GM21515 (cell line): ENCODE measurements around the gene IGF1.

Experiments used
- ATAC-seq: cut with Tn5 transposase; IDR thresholded peaks from one replicate; pipeline ENCODE4 v1.9.1; 2021; ENCODE audit not compliant: unreplicated experiment

IGF1 gene

DNA sequence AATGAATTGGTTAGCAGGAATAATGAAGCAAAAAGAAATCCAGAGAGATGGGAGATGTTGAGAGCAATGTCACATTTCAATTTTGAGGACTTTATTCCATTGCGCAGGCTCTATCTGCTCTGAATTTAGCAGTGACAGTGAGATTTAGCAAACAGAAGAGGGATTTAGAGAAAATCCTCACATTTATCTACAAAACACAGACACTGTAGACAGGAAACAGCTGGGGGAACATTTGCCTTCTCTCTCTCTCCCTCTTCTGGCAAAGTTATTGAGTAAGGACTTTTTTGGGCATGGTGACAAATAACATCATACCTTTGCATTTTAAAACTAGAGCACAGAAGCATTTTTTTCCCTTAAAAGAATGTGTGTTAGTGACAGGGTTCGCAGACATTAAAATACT lies at the start of gene IGF1:
IGF1 (minus strand) TSS at position 158 of the 400 bp plus-strand sequence. CDS start 182 bp downstream, outside the sequence.
- no peak for ATAC-seq

DNA sequence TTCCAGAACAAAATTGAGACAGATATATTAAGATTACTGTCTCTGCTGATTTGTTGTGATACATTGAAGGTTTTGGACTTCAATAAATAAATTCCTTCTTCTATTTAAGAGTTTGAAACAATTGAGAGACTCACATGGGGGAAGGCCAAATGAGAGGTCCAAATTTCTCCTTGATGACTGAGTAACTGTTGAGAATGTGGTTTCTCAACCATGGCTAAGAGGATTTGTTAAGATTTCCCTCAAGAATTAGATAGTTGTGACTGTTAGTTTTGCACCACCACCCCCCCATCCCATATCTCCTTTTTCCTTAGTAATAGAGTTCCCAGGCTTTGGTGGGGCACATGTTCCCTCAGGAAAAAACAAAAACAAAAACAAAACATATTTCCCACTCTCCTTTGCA lies 47.7 kb upstream of the IGF1 start:
- ATAC-seq = no peak

DNA sequence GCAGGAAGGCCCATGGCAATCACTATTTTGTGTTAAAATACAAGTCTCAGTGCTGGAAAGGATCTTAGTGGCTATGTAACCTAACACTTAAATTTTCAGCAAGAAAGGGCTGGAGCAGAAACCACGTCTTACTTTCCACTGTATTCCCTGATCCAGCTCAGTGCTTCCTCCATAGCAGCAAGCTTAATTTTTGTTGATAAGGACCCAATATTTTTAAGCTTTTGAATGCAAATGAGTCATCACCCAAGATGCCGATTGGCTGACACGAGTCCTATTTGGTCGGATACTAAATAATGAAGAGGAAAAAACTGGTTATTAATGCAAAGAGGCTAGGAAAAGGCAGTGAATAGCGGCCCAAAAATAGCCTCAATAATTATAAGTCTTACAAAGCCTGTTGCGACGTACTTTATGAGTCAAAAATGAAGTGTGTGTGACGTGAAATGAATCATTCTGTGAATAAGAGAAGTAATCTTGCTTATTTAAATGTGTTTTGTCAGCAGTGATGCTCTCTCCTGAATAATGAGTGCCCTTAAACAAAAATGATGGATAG lies 46.9 kb upstream of the IGF1 start:
- no peak for ATAC-seq

DNA sequence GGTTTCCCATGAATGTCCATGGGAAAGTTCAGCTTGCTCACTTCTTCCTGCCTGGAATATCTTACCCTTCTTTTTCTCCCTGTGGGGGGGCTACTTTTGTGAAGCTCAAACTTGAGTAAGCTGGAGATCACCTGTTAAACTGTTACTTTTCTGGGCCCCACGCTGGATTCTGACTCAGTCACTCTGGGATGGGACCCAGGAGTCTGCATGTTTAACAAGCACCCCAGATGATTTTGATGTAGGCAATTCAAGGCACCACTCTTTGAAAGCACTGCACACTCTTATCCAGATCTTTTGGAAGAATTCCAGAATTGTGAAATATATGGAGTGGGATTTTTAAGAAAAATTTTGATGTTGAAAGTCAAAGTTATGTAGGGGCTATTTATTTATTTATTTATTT lies 46.3 kb upstream of the IGF1 start:
- ATAC-seq = no peak

DNA sequence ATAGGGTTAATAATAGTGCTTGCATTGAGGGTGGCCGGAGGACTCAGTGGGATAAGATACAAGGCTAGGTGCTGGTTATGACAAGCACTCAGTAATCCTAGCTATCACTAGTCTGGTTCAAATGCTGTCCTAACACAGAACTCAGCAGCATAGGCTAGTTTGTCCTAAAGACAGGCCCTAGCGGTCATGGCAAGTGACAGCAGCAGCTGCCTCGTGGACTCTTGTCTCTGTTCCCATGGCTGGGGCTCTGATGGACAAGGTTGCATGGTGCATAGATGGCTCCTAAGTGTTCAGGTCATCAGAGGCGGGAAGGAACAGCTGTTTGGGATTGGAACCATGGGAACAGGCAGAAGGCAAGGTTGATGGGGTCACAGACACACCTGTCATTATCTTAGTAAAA lies 42.4 kb upstream of the IGF1 start:
- no peak for ATAC-seq

DNA sequence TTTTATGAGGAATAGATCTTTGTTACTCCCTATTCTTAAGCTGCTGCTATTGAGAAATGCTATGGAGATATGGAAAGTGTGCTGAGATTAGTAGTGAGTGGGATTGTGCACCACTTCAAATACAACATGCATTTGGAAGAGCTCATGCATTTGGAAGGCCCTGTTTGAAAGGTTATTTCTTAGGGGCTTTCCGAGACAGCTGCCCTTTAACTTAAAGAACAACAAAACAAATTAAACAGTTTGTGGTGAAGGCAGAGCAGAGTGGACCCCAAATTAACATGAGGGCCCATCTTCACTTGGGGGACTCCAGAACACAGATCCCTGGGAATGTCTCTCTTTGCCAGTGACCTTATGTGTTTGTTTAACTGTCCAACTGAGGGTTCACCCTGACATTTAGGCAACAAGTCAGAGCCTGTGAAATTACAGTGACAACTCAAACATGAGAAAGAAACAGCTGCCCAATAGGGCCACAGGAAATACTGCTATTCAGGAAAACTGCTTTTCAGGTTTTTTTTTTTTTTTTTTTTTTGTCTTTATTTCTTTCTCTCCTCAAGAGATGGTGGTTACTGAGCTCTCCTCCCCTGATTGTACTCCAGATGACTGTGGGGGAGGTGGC lies 41.4 kb upstream of the IGF1 start:
- ATAC-seq = no peak

DNA sequence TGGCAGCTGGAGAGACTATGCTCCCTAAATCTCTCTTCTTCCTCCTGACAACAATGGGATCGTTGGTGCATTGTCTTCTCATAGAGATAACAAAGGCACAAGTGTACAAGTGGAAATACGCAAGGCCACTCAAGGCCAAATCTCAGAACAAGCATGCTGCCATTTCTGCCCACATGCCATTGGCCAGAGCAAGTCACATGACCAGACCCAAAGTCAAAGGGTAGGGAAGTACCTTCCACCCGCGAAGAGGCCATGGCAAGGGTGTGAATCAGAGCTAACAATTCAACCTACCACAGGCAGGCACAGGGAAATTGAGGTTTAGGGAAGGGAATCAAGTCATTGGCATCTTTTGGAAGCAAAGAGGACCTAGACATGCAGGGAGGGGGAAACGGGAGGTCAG lies 38.5 kb upstream of the IGF1 start:
- no peak for ATAC-seq

DNA sequence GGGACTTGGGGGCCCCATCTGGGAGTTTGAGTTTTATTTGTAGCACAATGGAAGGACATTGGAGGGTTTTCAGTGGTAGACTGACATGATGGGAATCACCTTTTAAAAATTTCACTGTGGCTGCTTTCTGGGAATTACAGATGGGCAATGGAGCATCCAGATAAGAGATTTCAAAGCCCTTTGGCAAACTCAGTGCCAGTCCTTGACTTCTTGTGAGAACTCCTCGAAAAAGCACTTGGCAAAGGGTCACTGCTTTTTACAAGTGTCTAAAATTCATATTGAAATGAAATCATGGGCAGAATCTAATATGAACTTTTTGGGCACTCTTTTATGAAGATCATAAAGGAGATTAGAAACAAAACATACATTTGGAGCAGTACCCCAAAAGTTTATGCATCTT lies 34.3 kb upstream of the IGF1 start:
- no peak for ATAC-seq

DNA sequence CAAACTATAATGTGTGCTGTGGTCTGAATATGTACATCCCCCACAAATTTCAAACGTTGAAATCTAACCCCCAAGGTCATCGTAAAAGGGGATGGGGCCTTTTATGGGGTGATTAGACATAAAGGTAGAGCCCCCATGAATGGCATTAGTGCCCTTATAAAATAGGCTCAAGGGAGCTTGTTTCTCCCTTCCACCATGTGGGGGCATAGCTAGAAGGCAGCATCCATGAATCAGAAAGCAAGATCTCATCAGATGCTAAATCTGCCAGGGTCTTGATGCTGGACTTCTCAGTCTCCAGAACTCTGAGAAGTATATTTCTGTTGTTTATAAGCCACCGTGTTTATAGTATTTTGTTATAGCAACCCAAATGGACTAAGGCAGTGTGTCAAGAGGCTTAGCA lies 33.4 kb upstream of the IGF1 start:
- ATAC-seq = no peak

DNA sequence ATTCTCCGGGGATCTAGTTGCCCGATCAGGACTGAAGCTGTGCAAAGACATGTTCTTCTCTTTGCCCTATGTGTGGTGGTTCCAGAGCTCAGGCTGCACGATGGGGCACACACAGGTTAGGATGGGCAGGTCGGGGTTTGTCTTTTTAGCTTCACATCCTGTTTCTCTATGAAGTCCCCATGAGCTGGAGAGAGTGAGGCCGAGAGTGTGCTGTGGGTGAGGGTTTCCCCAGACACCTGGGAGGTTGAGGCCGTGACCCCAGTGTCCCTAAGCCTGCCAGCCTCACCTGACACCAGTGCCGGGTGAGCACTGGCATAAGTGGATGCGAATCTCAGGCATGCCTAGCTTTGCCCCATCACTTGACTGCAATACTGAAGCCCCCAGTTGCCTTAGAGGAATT lies 32.9 kb upstream of the IGF1 start:
- peak; percentile 84 for ATAC-seq

DNA sequence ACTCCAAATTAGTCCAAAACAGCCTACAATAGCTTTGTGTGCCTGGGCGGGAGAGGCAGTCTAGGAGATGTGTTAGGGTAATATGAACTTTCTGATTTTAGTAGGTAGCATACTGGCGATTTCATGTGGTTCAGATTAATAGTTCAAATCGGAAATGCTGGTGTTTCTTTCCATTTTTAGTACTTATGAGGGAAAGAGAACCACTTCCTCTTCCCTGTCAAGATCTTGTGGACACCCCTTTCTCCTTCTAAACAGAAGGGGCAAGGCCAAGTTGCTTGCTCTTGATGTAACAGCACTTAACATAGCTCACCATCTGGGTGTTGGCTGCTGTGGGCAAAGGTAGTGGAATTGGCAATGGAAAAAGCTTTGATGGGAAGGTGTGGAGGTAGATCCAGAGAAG lies 32.2 kb upstream of the IGF1 start:
- no peak for ATAC-seq

DNA sequence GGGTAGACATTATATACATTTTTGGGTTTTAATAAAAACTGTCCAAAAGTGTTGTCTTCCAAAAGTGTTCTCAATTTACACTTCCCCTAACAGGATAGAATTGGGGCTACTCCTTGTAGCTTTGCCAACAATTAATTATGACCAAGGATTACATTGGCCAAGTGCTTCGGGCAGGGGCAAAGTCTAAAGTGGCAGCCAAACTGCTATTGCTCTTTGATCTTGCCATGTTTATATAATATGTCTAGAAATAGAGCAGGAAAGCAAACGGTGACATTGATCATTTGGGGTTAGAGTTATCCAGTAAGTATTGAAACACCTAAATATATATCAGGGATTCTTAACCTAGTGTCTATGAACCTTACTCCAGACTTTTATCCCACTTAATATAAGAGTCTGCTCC lies 31.2 kb upstream of the IGF1 start:
- ATAC-seq = no peak

DNA sequence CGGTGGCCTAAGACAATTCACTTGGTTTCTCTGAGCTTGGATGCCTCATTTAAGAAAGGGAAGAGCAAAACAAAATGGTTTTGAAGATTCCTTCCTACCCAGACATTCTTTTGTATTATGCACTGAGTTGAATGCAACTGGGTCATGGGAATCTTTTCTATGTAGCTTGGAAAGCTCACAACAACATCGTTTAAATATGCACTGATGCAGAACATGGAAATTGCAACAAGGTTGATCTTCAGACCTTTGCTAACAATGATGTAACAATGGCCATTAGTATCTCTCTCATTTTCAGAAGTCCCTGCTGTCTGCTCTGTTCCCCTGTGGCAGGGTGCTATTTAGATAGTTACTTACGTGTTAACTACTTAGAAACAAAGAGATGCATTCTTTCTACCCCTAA lies 30.1 kb upstream of the IGF1 start:
- ATAC-seq = no peak

DNA sequence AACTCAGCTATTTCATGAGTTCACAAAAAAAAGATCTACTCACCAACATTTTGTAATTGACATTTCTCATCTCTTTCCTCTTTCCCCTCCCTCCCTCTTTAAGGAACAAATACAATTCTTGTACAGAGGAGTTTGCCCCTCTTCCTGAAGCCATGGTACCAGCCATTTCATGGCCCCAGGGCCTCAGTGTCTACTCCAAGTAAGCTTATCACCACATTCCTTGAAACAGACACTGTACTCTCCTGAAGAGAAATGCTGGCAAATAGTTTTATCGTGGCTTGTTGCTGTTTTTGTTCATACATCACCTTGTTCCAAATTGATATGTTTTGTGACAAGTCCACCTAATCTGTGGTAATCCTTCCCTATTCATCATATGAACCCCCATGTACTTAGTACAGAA lies 29.7 kb upstream of the IGF1 start:
- no peak for ATAC-seq

DNA sequence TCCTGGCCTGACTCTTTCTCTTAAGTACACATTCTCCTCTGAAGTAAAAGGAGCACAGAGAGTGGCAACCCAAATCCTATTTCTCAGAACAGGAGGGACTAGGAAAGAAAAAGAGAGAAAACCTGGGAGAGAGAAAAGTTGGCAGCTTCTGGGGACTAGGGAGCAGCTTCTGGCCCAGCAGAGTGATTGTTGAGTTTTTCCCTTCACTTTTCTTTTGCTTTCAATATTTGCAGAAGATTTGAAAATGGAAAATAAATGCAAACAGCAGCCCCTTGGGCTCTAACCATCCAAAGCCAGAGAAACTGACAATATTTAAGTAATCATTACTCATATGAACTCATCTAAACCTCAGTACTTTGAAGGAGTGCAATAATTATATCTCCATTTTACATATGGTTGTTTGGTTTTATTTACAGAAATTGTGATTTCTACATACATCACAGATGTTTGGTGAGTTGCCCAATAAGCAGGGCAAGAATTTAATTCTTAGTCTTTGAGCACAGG lies 28.8 kb upstream of the IGF1 start:
- ATAC-seq = no peak

DNA sequence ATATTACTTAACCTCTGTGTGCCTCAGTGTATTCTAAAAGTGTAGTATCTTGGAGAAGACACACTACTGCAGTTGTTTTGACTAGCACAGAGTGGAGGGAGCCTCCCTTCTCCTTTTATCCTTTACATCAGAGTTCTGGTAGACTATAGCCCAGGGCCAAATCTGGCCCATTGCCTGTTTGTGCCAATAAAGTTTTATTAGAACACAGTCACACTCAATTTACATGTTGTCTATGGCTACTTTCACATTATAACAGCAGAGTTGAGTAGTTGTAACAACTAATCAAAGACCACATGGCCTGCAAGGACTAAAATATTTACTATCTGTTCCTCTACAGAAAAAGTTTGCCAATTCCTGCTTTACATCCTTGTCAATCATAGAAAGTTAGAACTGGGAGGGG lies 27.7 kb upstream of the IGF1 start:
- no peak for ATAC-seq

DNA sequence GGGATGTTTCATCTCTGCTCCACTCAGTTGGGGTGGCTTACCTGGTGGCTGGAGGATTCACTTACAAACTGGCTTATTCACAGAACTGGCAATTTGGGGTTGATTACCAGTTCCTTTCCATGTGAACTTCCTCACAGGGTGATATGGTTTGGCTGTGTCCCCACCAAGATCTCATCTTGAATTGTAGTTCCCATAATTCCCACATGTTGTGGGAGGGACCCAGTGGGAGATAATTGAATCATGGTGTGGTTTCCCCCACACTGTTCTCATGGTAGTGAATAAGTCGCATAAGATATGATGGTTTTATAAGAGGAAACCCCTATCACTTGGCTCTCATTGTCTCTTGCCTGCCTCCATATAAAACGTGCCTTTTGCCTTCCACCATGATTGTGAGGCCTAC lies 26.9 kb upstream of the IGF1 start:
- ATAC-seq = no peak

DNA sequence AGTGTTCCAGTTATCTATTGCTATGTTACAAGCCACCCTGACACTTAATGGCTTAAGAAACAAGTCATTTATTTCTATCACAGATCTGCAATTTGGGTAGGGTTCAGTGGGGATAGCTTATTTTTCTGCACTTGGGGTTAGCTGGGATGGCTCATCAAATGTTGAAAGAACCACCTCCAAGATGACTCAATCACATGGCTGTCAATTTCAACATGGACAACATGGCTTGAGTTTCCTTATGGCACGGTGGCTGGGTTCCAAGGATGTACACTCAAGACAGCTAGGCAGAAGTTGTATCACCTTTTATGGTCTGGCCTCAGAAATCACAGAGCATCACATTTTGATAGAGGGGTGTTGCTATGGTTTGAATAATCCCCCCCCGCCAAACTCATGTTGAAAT lies 24.5 kb upstream of the IGF1 start:
- no peak for ATAC-seq

DNA sequence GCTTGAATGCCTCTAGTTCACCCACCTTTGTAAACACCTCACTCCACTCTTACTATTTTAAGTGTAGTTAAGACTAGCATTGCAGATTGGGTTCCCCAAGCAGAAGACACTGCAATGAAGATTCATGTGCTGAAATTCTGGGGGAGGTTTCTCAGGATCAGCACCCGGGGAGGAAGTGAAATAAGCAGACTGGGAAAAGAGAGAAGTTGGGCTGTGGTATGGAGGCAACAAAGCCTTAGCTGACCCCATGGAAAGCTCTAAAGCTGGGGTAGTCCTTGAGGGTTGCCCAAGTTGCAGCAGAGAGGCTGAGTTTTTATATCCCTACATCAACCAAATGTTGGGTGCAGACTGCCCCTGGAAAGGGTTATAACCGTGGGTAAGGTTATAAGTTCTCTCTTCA lies 23.9 kb upstream of the IGF1 start:
- no peak for ATAC-seq

DNA sequence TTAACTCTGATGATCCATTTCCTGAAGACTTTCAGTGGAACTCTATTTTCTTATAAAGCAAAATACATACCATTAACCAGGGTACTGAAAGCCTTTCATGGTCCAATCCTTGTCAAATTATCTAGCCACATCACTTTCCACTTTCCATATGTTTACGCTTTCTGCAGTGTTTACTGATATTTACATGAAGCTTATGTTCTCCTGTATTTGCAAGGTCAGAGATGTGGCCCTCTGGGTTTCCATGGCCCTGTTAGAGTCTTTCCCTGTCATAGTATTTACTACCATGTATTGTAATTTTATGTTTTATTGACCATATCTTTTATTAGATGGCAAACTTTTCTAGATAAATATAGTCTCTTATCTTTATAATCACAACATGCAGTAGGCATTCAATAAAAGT lies 23.5 kb upstream of the IGF1 start:
- ATAC-seq = no peak

DNA sequence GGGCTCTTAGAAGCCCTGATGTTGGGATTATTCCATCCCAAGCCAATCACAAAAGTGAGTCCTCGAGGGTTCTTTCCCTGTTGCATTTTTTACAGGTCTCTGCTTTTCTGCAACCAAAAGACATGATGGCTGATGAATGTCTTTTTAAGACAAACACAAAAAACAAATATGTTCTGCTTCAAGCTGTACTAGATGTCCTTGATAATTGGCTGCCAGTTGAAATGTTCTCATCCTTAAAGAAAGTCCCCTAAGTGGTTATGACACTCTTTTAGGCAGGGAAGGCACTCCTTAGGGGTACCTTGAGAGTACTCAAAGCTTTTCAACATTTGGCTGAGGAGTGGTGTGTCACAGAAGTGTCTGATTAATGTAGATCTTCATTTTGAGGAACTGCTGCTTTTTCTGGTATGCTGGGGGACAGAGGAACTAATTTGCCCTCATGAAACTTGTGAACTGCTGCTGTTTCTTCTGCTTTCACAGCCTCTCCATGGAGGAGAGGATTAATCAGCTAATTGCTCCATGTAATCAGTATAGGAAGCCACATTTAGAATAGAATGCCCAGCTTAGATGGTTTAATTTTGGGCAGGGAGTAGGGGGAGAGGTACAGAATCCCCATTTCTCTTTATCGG lies 22.8 kb upstream of the IGF1 start:
- ATAC-seq = peak; percentile 82

DNA sequence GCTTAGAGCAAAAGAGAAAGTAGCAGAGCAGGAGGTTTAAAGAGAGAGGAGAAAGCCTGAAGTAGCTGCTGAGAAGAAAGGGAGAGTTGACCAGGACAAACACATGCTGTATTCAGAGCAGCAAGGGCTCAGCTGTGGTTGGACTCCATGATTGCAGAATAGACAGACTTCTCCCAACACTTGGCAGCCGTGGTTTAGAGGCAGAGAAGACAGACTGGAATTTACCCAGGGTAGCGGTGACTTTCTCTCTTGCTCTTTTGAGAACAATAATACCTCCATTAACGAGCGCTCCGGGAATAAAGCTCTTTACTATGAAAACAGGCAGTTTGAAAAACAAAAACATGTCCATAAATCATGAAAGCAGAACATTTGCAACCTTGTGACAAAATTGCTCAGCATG lies 21.4 kb upstream of the IGF1 start:
- ATAC-seq = no peak

DNA sequence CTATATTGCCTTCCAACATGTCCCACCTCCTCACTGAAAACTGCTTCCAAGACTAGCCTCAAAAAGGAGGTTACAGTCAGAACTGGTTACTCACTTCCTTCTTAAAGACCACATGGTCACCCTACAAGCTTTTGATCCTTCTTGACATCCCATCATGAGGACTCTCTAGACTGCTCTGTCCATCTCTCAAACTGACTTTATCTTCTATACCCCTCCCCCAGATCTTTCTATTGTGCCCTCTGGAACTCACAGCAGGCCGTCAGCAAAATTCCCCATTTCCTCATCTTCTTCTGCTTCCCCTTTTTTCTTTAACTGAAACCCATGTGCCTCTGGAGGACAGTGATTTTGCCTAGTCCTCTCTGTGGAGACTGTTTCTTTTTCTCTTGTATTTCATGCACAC lies 18.1 kb upstream of the IGF1 start:
- ATAC-seq = no peak
